ENCODE measurements around the gene CLEC1A.

The CLEC1A gene

GRCh38 chr12:10098791-10099190, at the start of gene CLEC1A:
CLEC1A (minus strand) TSS chr12:10098985; CDS start chr12:10098922, 63 bp downstream.
- no peak for DNase-seq

GRCh38 chr12:10147714-10148403, 49.1 kb upstream of the CLEC1A start:
- no peak for DNase-seq

- DNase-seq: no peak
Observed at GRCh38 chr12:10142976-10143589, 44.3 kb upstream of the CLEC1A start.

GRCh38 chr12:10140001-10140400, 41.2 kb upstream of the CLEC1A start:
- peak; percentile 20 for DNase-seq

GRCh38 chr12:10136637-10137205, 37.9 kb upstream of the CLEC1A start:
- DNase-seq: no peak

GRCh38 chr12:10135126-10135525, 36.3 kb upstream of the CLEC1A start:
- no peak for DNase-seq

GRCh38 chr12:10132850-10133370, 34.1 kb upstream of the CLEC1A start:
- DNase-seq: no peak

GRCh38 chr12:10131111-10131690, 32.4 kb upstream of the CLEC1A start:
- no peak for DNase-seq

GRCh38 chr12:10130042-10130441, 31.3 kb upstream of the CLEC1A start, which contains the start of gene CLEC7A:
CLEC7A (minus strand) TSS chr12:10130199; CDS start chr12:10130082, 117 bp downstream.
- no peak for DNase-seq

GRCh38 chr12:10128687-10129086, 29.9 kb upstream of the CLEC1A start:
- DNase-seq: no peak

- no peak for DNase-seq
Observed at GRCh38 chr12:10126413-10126812, 27.6 kb upstream of the CLEC1A start.

- no peak for DNase-seq
Observed at GRCh38 chr12:10122689-10123088, 23.9 kb upstream of the CLEC1A start.

- no peak for DNase-seq
Observed at GRCh38 chr12:10121278-10121677, 22.5 kb upstream of the CLEC1A start.

- DNase-seq: no peak
Observed at GRCh38 chr12:10119066-10119465, 20.3 kb upstream of the CLEC1A start.

- DNase-seq: no peak
Observed at GRCh38 chr12:10115890-10116289, 17.1 kb upstream of the CLEC1A start.

- DNase-seq: no peak
Observed at GRCh38 chr12:10115311-10115710, 16.5 kb upstream of the CLEC1A start.

GRCh38 chr12:10113920-10114319, 15.1 kb upstream of the CLEC1A start:
- no peak for DNase-seq

GRCh38 chr12:10113075-10113474, 14.3 kb upstream of the CLEC1A start:
- no peak for DNase-seq

GRCh38 chr12:10111451-10111850, 12.7 kb upstream of the CLEC1A start:
- DNase-seq: no peak

- no peak for DNase-seq
Observed at GRCh38 chr12:10110256-10110844, 11.6 kb upstream of the CLEC1A start.

- DNase-seq: no peak
Observed at GRCh38 chr12:10102322-10102721, 3.5 kb upstream of the CLEC1A start.

- DNase-seq: no peak
Observed at GRCh38 chr12:10101648-10102220, 2.9 kb upstream of the CLEC1A start.

- DNase-seq: no peak
Observed at GRCh38 chr12:10101042-10101579, 2.3 kb upstream of the CLEC1A start.
